Uterus (tissue), 2 donors: ENCODE results near the gene EIF4EBP2.

ENCODE experiments used
- CTCF ChIP-seq, 4 experiments: fragments of 200-600 bp in 2 of 4; fragments of 450-650 bp in 2 of 4; sonication (generic) in 2 of 4; IDR thresholded peaks; one replicate each; pipeline ENCODE4 v1.5.1; 2016 to 2019; ENCODE audit warnings: antibody characterized with exemption in 4 of 4, mild to moderate bottlenecking in 2 of 4, moderate library complexity in 1 of 4
- POLR2A ChIP-seq, 2 donors: fragments of 450-650 bp; IDR thresholded peaks; one replicate each; pipeline ENCODE4 v1.6.1; 2016; ENCODE audit warnings: antibody characterized with exemption in 2 of 2, mild to moderate bottlenecking in 1 of 2, moderate library complexity in 1 of 2

- TF ChIP-seq CTCF (IDR thresholded peaks at IDR 0.05) (no peak), POLR2A (IDR thresholded peaks at IDR 0.05) (no peak)
Observed at GRCh38 chr10:70465278-70465677, 61.3 kb downstream of the EIF4EBP2 start.
